H7 (cell line): Measurements from ENCODE around the gene PCNX2. TPM values are rescaled to one million over a fixed set of nuclear protein-coding genes. Genes with fewer than 3 reads are reported as not detected.

ENCODE experiments used
- DNase-seq: peaks from one replicate; pipeline ENCODE4 v3.0.0; 2012
- H3K27me3 ChIP-seq: 2 replicates; pipeline ENCODE4 v1.6.0; 2011; ENCODE audit warnings: mild to moderate bottlenecking, low read length; ENCODE audit not compliant: control insufficient read depth, insufficient read depth
- H3K36me3 ChIP-seq: replicated peaks from 2 replicates; pipeline ENCODE4 v1.5.1; 2011; ENCODE audit warnings: low read length; ENCODE audit not compliant: control insufficient read depth, insufficient read depth
- H3K4me3 ChIP-seq: 2 replicates; pipeline ENCODE4 v1.5.1; 2011; ENCODE audit warnings: low read depth, mild to moderate bottlenecking, control low read depth, low read length, moderate library complexity; ENCODE audit not compliant: insufficient read depth
- total RNA-seq: library from RNA; depleted of rRNA; stranded (reverse); fragments of >200 nt; shearing (Covaris generic); gene quantifications from 2 replicates; pipeline ENCODE4 v1.2.3, GENCODE V29; 2014

Gene PCNX2
- total RNA-seq, 1 experiment from 2014 or later = 43.8 TPM

DNA sequence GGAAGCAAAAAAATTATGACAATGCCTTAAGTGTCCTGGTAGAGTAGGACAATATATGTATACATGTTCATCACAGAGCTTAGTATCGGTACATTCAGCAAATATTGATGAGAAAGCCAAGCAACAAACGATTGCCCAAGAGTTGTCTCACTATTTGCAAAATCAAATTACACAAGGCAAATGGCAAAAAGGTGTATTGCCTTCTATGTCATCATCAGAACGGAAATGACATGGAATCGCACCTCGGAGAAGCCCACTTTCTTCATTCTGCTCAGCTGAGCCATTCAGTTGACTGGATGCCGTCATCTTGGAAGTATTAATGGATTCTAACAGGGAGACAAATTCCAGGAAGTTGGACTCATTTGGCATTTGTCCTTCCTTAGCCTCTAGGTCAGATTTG lies 37.7 kb downstream of the PCNX2 start:
- Histone ChIP-seq H3K27me3 (no peaks in the 10 kb centered on the region), H3K4me3 (no peak overlapping the region), H3K36me3 (peaks cover 19% of the 10 kb centered on the region)
- no peak for DNase-seq

GRCh38 chr1:233256789-233257188 lies 38.7 kb downstream of the PCNX2 start:
- Histone ChIP-seq H3K4me3 (no peak overlapping the region), H3K36me3 (peaks cover 22% of the 10 kb centered on the region), H3K27me3 (no peaks in the 10 kb centered on the region)
- DNase-seq = no peak

GRCh38 chr1:233256191-233256590 lies 39.3 kb downstream of the PCNX2 start:
- DNase-seq = no peak
- peaks cover 20% of the 10 kb centered on the region for H3K36me3 ChIP-seq
- H3K27me3 ChIP-seq = no peaks in the 10 kb centered on the region
- H3K4me3 ChIP-seq = no peak overlapping the region

- no peak overlapping the region for H3K4me3 ChIP-seq
- no peaks in the 10 kb centered on the region for H3K27me3 ChIP-seq
- peaks cover 24% of the 10 kb centered on the region for H3K36me3 ChIP-seq
- DNase-seq = no peak
Measured at GRCh38 chr1:233255145-233255544, 40.4 kb downstream of the PCNX2 start.

DNA sequence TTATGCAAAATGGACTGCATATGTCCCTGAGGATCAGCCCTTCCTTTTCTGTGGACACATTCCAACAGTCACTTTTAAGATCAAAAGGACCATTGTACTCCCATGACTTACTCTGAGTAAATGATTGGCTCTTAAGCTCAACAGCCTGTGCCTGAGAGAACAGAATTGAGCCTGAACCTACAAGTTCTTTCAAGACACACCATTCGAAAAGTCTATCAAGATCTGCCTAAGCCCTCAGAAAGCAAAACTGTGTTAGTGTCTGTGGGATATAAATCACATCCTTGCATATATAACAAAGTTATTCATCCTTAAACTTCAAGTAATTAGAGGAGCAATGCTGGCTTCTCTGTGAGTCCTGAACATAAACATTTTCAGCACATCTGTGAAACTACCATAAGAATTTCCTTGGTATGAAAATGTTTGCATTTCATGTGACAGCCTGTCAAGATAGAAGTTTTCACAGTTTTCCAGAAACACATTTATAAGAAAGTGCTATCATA lies 41.6 kb downstream of the PCNX2 start:
- H3K27me3 ChIP-seq = no peaks in the 10 kb centered on the region
- DNase-seq = no peak
- peaks cover 28% of the 10 kb centered on the region for H3K36me3 ChIP-seq
- H3K4me3 ChIP-seq = no peak overlapping the region

DNA sequence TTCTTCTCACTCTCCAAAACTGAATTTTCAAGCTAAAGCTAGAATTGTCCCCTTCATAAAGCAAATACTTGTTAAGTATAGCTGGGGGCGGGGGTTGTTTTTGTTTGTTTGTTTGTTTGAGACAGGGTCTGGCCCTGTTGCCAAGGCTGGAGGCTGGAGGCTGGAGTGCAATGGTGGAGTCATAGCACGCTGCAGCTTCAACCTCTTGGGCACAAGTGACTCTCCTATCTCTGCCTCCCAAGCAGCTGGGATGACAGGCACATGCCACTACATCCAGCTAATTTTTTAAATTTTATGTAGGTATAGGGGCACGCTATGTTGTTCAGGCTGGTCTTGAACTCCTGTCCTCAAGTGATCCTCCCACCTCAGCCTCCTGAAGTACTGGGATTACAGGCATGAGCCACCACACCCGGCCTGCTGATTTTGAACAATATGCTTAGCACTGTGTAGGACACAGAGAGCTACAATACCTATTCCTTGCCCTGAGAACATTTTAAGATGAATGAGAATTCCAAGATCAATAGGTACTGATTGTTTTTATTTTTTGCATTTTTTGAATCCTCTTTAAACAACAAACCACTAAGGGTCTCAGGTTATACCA lies 42.2 kb downstream of the PCNX2 start:
- no peak overlapping the region for H3K4me3 ChIP-seq
- no peak for DNase-seq
- peaks cover 25% of the 10 kb centered on the region for H3K36me3 ChIP-seq
- H3K27me3 ChIP-seq = no peaks in the 10 kb centered on the region

DNA sequence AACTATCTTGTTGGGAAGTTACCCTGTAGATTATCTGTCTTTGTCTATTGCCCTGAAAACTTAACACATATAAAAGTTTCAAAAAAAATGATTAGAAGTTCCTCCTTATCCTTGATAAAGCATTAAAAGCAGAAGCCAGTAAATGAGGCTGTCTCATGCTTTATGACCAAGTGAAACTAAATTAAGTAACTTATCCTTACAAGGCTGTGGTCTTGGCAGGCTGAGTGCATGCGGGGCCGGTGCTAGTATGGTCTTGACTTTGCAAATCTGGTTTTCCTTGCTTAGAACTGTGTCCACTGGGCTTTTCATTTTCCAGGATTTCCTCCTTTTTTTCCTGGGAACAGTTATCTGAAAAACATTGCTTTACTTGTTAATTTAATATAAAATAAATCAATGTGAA lies 43.1 kb downstream of the PCNX2 start:
- H3K36me3 ChIP-seq = peaks cover 19% of the 10 kb centered on the region
- H3K4me3 ChIP-seq = no peak overlapping the region
- no peak for DNase-seq
- no peaks in the 10 kb centered on the region for H3K27me3 ChIP-seq

GRCh38 chr1:233251201-233251720 lies 44.3 kb downstream of the PCNX2 start:
- DNase-seq = no peak
- H3K4me3 ChIP-seq = no peak overlapping the region
- peaks cover 19% of the 10 kb centered on the region for H3K36me3 ChIP-seq
- no peaks in the 10 kb centered on the region for H3K27me3 ChIP-seq

- Histone ChIP-seq H3K36me3 (peaks cover 24% of the 10 kb centered on the region), H3K4me3 (no peak overlapping the region), H3K27me3 (no peaks in the 10 kb centered on the region)
- DNase-seq = no peak
Measured at GRCh38 chr1:233248014-233248413, 47.5 kb downstream of the PCNX2 start.

DNA sequence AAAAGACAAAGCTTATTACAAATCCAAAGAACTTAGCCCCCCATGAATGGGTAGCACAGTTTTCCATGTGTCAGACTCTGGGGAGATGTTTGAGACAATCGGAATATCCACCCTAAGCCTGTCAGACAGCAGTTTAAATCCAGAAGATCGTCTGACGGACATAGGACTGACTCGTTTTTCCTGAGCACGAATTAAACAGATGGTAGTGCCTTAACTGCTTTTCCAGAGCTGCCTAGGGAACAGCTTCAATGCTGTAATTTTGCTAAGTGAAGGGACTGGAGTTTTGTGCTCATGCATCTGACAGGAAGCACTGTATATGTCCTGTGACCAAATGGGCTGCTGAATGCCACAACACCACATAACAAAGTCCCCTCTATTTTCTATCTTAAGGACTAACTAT lies 48.6 kb downstream of the PCNX2 start:
- no peak for DNase-seq
- peaks cover 21% of the 10 kb centered on the region for H3K36me3 ChIP-seq
- no peak overlapping the region for H3K4me3 ChIP-seq
- no peaks in the 10 kb centered on the region for H3K27me3 ChIP-seq

DNA sequence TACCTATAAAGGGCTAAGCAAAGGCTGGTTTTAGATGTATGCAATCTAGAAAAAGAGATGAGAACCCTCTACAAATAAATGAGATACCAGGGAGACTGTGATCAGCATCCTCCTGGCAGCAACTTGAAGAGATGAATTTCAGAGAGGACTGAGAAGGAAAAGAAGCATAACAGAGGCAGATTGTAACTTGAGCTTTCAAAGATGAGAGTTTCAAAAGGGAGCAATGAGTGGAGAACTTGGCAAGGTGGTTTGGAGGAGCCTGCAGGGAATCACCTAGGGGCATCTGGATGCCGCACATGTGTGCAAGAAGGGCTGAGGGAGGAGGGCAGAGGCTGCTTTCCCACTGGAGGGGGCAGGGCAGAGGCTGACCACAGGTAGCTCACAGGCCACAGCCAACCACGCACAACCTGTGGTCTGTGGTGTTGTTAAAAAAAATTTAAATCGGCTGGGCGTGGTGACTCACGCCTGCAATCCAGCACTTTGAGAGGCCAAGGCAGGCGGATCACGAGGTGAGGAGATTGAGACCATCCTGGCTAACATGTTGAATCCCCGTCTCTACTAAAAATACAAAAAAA lies 50.2 kb downstream of the PCNX2 start:
- Histone ChIP-seq H3K27me3 (no peaks in the 10 kb centered on the region), H3K36me3 (peaks cover 18% of the 10 kb centered on the region), H3K4me3 (no peak overlapping the region)
- DNase-seq = no peak

DNA sequence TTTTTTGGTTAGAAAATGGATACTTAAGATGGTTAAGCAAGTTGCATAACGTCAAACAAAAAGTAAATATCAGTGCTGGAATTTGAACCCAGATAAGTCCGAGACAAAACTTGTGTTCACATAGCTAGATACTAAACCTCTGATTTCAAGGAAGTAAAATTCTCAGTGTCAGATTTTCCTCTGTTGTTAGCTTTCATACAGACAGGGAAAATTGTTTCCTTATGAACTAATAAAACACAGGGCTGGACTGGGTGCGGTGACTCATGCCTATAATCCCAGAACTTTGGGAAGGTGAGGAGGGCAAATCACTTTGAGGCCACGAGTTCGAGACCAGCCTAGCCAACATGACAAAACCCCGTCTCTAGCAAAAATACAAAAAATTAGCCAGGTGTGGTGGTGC lies 51.3 kb downstream of the PCNX2 start:
- Histone ChIP-seq H3K4me3 (no peak overlapping the region), H3K27me3 (no peaks in the 10 kb centered on the region), H3K36me3 (peaks cover 12% of the 10 kb centered on the region)
- DNase-seq = no peak

DNA sequence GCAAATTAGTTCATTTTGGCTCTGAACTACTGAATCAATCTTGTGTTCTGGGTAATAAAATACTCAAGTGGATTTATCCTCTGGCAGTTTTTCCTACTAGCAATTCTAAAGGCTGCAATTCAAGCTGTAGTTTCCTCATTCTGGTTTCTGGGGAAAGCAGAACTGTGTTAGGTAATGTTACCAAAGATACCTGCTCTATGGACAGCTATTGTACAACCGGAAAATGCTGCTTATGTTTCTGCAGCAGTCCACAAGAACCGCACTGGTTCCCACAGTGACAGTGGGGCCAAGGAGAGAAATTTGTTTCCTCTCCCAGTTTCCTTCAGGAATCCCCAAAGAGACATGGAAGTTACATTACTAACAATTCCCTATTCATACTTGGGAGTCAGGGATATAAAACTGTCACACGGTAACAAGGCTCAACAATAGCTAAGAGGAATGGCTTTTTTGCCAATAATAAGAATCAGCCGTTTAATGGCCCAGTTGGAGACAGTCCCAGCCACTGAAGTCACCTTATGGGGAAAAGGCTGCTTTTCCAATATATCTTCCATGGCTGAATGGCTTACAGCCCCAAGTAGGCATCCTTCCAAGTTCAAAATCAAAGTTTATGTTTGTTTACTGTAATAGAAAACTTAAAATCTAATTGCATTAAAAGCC lies 52.6 kb downstream of the PCNX2 start:
- Histone ChIP-seq H3K4me3 (no peak overlapping the region), H3K36me3 (peaks cover 9% of the 10 kb centered on the region), H3K27me3 (no peaks in the 10 kb centered on the region)
- no peak for DNase-seq

DNA sequence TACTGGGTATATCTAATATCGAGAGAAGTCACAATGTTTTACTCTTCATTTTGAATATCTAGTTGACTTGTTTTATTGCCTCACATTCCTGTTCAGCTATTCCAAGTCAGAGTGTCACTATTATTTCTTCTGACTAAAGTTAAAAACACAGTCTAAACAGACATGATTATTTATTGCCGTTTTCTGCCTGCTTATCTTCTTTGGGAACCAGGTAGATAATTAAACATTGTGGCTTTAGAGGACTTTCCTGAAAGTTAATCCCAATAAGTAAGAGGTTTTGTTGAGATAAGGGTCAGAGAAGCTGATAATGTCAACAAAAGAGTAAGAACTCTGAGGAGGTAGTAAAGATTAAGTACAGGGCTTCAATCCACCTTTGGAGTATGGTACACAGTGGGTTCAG lies 53.8 kb downstream of the PCNX2 start:
- H3K27me3 ChIP-seq = no peaks in the 10 kb centered on the region
- peaks cover 14% of the 10 kb centered on the region for H3K36me3 ChIP-seq
- DNase-seq = no peak
- no peak overlapping the region for H3K4me3 ChIP-seq
